ENCODE results near the gene ALKBH8.
A peak's percentile ranks its signal among the peaks of the same experiment; 100 is the strongest.

The ALKBH8 gene

DNA sequence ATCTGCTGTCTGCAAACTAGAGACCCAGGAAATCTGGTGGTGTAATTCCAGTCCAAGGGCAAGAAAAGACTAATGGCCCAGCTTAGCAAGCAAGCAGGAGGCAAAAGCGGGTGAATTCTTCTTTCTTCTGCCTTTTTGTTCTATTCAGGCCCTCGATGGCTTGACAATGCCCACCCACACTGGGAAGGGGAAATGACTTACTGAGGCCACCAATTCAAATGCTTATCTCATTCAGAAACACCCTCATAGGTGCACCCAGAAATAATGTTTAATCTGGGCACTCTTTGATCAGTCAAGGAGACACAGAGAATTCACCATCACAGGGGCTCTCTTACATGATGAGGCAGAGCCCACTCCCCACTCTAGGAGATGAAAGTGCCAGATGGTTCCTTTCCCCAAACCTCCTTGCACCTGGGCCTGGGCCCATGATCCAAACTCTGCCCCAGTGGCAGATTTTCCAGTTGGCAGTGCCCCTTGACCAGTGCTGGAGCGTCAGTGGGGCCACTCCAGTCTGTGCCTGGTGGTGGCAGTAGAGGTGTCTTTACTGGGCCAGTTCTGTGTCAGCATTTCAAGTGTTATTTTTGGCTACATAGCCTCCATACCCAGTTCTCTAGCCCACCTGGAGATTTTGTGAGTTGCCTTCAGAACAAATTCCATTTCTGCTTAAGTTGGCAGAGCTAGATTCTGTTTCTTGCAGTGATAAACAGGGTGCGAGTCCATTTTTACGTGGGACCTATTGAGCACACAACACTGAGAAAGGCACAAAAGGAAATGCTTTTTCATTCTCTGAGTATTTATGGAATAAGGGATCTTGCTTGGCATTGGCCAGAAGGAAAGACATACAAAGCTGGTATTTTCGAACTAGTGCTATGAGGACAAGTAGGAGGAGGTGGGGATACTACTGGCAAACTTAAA lies 32.9 kb upstream of the ALKBH8 start (continued):
- TF ChIP-seq, protein P1, sequence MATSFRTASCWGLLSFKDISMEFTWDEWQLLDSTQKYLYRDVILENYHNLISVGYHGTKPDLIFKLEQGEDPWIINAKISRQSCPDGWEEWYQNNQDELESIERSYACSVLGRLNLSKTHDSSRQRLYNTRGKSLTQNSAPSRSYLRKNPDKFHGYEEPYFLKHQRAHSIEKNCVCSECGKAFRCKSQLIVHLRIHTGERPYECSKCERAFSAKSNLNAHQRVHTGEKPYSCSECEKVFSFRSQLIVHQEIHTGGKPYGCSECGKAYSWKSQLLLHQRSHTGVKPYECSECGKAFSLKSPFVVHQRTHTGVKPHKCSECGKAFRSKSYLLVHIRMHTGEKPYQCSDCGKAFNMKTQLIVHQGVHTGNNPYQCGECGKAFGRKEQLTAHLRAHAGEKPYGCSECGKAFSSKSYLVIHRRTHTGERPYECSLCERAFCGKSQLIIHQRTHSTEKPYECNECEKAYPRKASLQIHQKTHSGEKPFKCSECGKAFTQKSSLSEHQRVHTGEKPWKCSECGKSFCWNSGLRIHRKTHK (tag by site-specific recombination; IDR thresholded peaks at IDR 0.05) = no peak

DNA sequence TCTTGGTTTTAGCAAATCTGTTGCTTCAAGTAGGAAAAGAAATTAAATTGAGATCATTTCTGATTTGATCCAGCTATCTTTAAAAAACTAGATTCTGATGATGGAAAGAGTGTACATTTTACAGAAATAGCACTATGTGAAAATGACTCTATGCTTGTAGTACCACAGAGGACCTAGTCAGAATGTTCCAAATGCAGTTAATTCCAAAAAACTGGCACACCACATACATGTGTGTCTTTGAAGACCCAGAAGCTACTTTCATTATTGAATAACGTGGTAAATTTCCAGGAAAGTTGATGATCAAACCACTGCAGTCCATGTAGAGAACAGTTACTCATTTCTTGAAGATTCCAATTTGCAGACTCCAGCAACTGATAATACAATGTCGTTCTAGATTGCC lies 29.2 kb upstream of the ALKBH8 start:
- Histone ChIP-seq H3K4me1 (ENCODE audit: control insufficient read depth, insufficient read depth, low read length) (no peaks in the 10 kb centered on the region), H3K27ac (ENCODE audit: extremely low read depth, low read depth, low read length) (no peak overlapping the region), H3K9me3 (ENCODE audit: control insufficient read depth, insufficient read depth, low read depth, low read length) (no peaks in the 10 kb centered on the region), H3K4me3 (ENCODE audit: low read depth, low read length) (no peak overlapping the region), H3K36me3 (ENCODE audit: control insufficient read depth in 2 of 2, insufficient read depth in 1 of 2, low read length in 2 of 2) (no peaks in the 10 kb centered on the region)
- TF ChIP-seq ZNF114 (tag by site-specific recombination; IDR thresholded peaks at IDR 0.05) (no peak), ZNF596 (tag by site-specific recombination; IDR thresholded peaks at IDR 0.05) (no peak), ZNF624 (tag by site-specific recombination; IDR thresholded peaks at IDR 0.05) (no peak), ZNF837 (tag by site-specific recombination; IDR thresholded peaks at IDR 0.05) (no peak), ZNF555 (tag by site-specific recombination; conservative IDR thresholded peaks at IDR 0.05) (no peak), ZNF335 (tag by site-specific recombination; conservative IDR thresholded peaks at IDR 0.05) (no peak), ZEB2 (tag by site-specific recombination; IDR thresholded peaks at IDR 0.05) (no peak), ZNF248 (tag by site-specific recombination; IDR thresholded peaks at IDR 0.05) (no peak), YY1 (tag by site-specific recombination; IDR thresholded peaks at IDR 0.05) (no peak), ZSCAN16 (tag by site-specific recombination; IDR thresholded peaks at IDR 0.05) (no peak), OSR2 (tag by site-specific recombination; IDR thresholded peaks at IDR 0.05) (no peak), ZFP69B (tag by site-specific recombination; IDR thresholded peaks at IDR 0.05) (no peak), ZNF707 (tag by site-specific recombination; IDR thresholded peaks at IDR 0.05) (no peak), ZNF391 (tag by site-specific recombination; IDR thresholded peaks at IDR 0.05; ENCODE audit: borderline replicate concordance, low read depth) (no peak), OVOL3 (tag by site-specific recombination; IDR thresholded peaks at IDR 0.05) (no peak), ZNF366 (tag by site-specific recombination; conservative IDR thresholded peaks at IDR 0.05) (no peak), ZNF133 (tag by site-specific recombination; IDR thresholded peaks at IDR 0.05) (no peak)
- TF ChIP-seq, protein P2, sequence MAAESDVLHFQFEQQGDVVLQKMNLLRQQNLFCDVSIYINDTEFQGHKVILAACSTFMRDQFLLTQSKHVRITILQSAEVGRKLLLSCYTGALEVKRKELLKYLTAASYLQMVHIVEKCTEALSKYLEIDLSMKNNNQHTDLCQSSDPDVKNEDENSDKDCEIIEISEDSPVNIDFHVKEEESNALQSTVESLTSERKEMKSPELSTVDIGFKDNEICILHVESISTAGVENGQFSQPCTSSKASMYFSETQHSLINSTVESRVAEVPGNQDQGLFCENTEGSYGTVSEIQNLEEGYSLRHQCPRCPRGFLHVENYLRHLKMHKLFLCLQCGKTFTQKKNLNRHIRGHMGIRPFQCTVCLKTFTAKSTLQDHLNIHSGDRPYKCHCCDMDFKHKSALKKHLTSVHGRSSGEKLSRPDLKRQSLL (tag by site-specific recombination; IDR thresholded peaks at IDR 0.05) = no peak
- TF ChIP-seq, protein P3, sequence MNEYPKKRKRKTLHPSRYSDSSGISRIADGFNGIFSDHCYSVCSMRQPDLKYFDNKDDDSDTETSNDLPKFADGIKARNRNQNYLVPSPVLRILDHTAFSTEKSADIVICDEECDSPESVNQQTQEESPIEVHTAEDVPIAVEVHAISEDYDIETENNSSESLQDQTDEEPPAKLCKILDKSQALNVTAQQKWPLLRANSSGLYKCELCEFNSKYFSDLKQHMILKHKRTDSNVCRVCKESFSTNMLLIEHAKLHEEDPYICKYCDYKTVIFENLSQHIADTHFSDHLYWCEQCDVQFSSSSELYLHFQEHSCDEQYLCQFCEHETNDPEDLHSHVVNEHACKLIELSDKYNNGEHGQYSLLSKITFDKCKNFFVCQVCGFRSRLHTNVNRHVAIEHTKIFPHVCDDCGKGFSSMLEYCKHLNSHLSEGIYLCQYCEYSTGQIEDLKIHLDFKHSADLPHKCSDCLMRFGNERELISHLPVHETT (tag by site-specific recombination; IDR thresholded peaks at IDR 0.05) = no peak
- ChIA-PET POLR2A (no interaction called here), CTCF (interaction anchor here (0.7 to 1.1 kb wide), 2 partner anchors 56 to 95 kb away, joined by 4 read pairs; no protein-coding TSS in a partner anchor)

DNA sequence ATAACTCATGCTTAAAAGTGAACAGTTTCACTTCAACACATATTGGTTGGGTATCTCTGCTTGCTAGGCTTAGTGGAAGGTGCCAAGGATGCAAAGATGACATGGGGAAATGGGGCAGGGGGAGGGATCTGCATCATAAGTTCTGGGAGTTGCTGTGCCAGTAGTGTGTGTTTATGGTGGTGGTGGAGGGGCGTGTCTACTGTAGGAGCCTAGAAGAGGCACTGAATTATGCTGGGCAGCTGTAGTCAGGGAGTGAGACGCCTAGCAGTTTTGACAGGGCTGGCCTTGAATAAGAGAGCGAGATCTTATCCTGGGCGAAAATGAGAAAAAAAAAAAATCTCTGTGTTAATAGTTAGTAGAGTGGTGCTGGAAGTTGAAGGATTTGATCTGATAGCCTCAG lies 28.4 kb upstream of the ALKBH8 start:
- TF ChIP-seq KLF9 (tag by site-specific recombination; IDR thresholded peaks at IDR 0.05; ENCODE audit: low read depth) (peak; percentile 52), ZNF341 (tag by site-specific recombination; IDR thresholded peaks at IDR 0.05; ENCODE audit: low read depth) (peak; percentile 13; the same call in 1 of the 2 replicates), ZNF843 (tag by site-specific recombination; IDR thresholded peaks at IDR 0.05) (no peak), ZNF670 (tag by site-specific recombination; IDR thresholded peaks at IDR 0.05; ENCODE audit: low read depth) (no peak), ZNF792 (tag by site-specific recombination; IDR thresholded peaks at IDR 0.05) (no peak), ZNF239 (tag by site-specific recombination; IDR thresholded peaks at IDR 0.05) (no peak)
- TF ChIP-seq, protein P4, sequence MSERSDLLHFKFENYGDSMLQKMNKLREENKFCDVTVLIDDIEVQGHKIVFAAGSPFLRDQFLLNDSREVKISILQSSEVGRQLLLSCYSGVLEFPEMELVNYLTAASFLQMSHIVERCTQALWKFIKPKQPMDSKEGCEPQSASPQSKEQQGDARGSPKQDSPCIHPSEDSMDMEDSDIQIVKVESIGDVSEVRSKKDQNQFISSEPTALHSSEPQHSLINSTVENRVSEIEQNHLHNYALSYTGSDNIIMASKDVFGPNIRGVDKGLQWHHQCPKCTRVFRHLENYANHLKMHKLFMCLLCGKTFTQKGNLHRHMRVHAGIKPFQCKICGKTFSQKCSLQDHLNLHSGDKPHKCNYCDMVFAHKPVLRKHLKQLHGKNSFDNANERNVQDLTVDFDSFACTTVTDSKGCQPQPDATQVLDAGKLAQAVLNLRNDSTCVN (tag by site-specific recombination; optimal IDR thresholded peaks at IDR 0.05) = no peak
- no peak overlapping the region for H3K4me3 ChIP-seq (ENCODE audit: low read depth, low read length)
- ChIA-PET CTCF (interaction anchor here (0.5 to 0.7 kb wide), 3 partner anchors 55 to 94 kb away, joined by 4 to 6 read pairs (median 4); no protein-coding TSS in a partner anchor), POLR2A (no interaction called here)
- H3K27ac ChIP-seq (ENCODE audit: extremely low read depth, low read depth, low read length) = no peak overlapping the region
- H3K9me3 ChIP-seq (ENCODE audit: control insufficient read depth, insufficient read depth, low read depth, low read length) = no peaks in the 10 kb centered on the region
- no peaks in the 10 kb centered on the region for H3K36me3 ChIP-seq (ENCODE audit: control insufficient read depth in 2 of 2, insufficient read depth in 1 of 2, low read length in 2 of 2)
- H3K4me1 ChIP-seq (ENCODE audit: control insufficient read depth, insufficient read depth, low read length) = no peaks in the 10 kb centered on the region

Measured in HEK293 (cell line).